Superior temporal gyrus (tissue), 1 donor: ENCODE results near the gene TXNDC17.
A peak's percentile ranks its signal among the peaks of the same experiment; 100 is the strongest.
"Not testable (repeated sequence)": the region's sequence is repeated elsewhere in the genome, so short reads cannot be mapped to it uniquely, and the experiment has no call there.

Source experiments
- DNase-seq: peaks from one replicate; pipeline ENCODE4 v3.0.0-alpha.2; 2016; ENCODE audit errors: extremely low spot score

TXNDC17 gene

DNA sequence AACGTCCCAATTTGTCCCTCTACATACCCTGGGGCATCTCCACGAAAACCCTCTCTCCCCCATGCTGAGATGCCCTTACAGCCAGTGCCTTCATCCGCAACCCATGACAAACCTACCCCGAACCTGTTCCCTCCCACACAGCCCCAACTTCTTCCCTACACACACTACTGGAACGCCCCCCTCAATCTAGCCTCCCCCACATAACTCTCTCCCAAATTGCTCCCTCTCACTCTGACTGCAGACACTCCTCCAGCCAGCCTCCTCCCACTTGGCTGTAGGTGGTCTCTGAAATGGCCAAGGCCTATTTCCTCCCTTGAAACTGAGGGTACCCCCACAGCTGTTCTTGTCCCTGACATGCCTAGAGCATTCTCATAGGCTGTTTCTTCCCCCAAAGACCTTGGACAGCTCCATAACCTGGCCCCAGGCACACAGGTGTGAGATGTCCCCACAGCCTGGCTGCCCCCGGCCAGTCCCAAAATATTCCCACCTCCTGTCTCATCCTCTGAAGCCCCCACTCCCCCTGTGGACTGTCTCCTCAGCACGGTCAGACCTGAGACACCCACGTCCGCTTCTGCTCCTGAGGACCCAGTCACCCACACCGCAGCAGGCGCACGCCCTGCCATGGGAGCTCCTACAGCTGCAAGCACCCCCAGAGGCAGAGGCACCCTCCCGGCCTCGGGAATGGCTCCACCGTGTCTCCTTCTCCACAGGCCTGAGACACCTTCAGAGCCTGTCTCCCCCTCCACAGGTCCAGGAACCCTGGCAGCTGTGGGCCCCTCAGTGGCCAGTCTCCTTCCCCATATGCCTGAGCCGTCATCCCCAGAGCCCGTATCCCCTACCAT, 4.0 kb upstream of the TXNDC17 start:
- no peak for DNase-seq

DNA sequence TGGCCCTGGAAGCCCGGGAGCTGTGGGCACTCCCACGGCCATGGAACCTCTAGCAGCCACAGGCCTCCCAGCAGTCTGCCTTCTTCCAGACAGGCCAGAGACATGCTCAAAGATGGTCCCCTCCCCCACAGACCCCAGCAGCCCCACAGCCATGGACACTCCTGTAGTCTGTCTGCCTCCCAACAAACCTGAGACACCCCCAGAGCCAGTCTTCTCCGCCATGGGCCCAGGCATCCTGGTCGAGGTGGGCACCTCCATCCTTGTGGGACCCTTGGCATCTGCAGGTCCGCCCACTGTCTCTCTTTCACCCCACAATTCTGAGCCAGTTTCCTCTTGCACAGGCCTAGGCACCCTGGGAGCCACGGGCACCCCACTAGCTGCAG, 3.4 kb upstream of the TXNDC17 start:
- no peak for DNase-seq

DNA sequence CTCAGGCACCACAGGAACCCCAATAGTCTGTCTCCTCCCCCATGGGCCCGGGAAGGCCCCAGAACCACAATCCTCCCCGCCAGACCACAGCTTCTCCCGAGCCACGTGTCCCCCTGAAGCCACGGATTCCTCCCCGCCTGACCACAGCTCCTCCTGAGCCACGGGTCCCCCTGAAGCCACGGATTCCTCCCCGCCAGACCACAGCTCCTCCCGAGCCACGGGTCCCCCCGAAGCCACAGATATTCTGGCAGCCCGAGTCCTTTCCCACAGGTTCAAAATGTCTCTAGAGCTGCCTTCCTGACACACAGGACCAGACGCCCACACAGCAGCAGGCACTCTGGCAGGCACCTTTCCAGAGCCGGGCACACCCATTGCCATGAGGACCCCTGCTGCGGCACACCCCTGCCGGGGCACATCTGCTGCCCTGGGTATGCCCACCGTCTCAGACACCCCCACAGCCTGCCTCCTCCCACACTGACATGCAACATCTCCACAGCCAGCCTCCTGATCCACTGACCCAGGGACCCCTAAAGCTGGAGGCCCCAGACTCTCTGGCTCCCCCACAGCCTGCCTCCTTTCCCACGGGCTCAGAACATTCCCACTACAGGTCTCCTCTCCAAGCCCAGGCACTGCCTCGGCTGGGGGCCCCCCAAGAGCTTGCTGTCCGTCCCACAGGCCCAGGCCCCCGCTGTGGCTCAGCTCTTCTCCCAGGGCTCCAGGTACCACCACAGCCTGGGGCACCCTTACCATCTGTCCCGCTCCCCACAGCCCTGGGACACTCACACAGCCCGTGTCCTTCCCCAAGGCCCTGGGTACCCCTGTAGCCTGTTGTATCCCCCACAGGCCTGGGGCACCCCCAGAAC, 2.6 kb upstream of the TXNDC17 start:
- no peak for DNase-seq

DNA sequence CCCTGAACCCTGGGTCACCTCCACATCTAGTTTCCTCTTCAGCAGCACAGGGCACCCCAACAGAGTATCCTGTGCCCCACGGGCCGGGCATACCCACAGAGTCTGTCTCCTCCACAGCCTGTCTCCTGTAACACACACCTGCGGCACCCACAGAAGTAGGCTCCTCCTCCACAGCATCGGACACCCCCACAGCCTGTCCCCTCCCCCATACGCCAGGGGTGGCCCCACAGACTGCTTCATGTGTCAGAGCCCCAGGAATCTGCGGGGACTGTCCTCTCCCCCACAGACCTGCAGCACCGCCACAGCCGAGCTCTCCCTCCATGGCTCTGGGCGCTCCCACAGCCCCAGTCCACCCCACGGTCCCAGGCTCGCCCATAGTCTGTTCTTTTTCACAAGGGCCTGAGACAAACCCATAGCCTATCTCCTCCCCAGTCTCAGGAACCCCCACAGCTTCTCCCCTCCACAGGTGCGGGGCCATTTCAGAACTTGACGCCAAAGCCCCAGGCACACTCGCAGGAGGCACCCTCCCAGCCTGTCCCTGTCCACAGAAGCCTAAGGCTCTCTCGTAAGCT, 1.8 kb upstream of the TXNDC17 start:
- DNase-seq = no peak

DNA sequence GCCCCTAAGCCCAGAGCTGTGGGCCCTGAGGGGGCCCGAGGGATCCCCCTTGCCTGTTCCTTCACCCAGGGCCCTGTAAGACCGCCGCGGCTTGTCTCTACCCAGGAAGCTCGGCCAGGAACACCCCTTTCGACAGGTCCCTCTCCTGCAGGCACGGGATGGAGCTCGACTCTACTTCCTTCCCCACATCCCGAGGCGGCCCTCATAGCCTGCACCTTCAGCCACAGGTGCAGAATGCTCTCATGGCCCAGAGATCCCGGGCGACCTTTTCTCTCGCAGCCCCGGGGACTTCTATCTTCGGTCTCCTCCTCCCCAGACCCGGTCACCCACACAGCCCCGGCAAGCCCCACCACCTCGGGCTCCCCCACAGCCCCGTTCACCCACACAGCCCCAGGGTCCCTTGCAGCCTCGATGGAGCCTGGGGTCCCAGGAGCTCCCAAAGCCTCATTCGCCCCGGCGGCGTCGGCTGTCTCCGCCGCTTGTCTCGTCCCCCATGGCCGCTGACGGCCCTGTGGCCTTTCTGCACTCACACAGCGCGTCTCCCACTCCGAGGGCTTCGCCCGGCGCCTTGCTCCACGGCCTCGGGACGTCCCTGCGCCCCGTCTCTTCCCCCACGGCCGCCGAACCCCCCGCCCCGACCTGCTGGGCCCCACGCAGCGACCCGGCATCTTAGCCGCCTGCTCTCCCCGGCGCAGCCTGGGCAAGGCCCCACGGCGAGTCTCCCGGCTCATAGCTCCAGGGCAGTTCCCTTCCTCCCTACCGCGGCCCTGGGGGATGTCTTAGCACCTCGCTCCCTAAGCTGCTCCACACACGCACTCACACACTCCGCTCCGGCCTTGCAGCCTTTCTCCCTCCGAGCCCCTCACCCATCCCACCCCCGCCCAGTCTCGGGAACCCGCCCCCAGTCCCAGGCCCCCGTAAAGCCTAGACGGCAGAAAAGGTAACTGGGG, 999 bp upstream of the TXNDC17 start:
- no peak for DNase-seq

DNA sequence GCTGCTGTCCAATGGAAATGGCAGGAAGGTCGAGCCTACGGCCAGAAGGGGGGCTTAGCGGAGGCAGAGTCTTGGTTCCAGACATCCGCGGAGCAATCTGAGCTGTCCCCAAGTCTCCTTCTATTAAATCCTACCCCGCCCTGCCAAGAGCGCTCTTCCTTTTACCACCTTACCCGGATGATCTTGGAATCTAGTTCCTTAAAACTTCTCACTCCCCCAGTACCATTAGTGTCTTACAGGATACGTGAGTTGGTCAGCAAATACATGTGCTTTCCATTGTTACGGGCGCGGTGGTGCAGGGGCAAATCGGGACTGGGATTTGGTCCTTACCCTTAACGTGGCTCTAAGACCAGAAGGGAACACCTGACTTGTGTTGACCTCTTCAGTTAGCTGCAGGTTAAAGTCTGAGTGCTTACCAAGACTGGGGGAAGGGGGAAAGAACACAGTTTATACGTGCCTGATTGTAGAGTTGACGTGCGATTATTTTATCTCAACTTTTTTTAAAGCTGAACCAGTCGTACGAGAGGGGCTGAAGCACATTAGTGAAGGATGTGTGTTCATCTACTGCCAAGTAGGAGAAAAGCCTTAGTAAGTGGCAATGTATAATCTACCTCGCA, 495 bp downstream of the TXNDC17 start:
- no peak for DNase-seq

DNA sequence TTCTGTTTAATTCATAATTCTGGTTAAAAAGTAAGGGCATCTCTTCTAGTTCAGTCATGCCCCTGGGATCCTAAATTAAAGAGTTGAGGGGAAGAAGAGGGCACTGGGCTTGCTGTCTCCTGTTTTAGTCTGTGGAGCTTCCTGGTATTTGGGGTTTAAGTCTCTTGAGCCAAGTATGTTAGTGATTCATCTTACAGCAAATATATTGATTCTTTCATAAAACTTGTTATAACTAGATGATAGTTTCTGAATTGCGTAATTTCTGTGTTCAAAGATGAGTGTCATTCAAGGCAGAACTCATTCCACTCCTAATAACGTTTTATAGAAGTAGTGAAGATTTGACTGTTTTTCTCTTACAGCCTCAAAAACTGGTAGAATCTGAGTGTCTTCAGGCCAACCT, 1.7 kb downstream of the TXNDC17 start:
- no peak for DNase-seq

DNA sequence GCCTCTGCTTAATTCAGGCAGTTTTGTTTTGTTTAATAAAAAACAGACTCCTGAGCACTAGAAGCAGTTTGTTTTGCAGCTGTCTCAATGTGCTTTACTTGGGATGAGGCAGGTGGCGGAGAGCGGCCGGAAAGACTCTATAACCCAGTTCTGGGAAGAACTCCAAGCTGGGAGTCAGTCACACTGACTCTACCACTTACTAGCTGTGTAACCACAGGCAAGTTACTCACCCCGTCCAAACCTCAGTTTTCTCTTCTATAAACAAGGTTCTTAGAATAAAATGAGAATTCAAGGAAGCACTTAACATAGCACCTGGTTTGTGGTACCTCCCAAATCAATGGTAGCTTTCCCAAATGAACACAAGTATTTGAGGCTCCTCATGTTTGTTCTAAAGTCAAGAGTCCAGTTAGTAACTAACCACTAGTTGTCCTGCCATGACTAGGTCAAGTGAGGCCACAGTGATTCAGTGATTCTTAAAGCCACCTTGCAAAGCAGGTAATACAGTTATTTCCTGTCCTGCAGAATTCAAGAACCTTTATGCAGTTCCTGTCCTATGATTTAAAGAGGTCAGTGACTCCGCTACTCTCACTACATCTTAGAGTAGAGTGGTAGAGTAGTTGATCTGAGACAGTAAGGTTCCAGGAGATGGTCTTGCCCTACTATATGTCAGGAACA, 2.7 kb downstream of the TXNDC17 start:
- DNase-seq = no peak

DNA sequence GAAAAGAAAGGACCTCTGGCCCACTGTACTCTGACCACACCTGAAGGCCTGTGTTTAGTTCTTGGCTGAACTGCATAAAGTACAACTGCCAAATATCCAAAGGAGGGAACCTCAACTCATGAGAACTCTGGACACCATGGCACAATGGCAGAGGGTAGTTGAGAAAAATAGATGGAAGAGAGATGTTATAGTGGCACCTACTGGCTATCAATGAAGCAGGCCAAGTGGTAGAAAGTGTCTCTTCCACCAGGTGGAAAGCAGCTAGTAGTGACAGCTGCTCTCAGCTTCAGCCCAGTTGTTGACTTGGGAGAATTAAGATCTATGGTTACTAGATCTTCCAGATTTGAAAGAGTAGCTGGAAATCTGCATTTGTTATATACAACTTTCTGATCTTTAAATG, 7.3 kb downstream of the TXNDC17 start:
- no peak for DNase-seq

DNA sequence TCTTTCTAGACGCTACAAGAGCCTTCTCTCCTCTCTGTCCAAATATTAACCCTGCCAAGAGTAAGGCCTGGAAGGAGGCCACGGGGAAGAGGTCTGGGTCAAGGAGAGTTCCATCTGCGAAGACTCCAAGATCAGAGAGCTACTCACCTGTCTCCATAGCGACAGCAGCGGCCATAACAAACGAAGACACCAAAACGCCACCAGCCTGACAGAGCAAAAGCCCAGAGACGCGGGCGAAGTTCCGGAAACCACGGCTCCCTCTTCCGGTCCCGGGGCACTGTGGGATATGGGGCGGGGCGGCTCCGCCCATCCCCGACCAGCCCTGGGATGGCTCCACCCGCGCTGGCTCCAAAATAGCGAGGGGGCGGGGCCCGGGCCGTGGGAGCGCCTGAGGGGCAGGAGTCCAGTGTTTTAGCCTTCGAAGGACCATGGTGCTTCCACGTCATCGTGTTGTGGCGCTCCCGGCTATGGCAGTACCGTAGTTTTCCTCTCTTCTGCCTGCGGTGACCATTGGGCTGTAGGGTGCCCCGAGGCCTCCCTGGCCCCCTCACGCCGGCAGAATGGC, 10.6 kb downstream of the TXNDC17 start, which contains the start of the genes C17orf100 and MED31:
Gene C17orf100, plus strand, starts transcription at position 409 of the 565 bp plus-strand sequence. Its CDS starts 152 bp downstream, at position 561.
Gene MED31, minus strand, starts transcription at position 252 of the 565 bp plus-strand sequence. Its CDS starts 77 bp downstream, at position 175.
- DNase-seq = peak; percentile 92

DNA sequence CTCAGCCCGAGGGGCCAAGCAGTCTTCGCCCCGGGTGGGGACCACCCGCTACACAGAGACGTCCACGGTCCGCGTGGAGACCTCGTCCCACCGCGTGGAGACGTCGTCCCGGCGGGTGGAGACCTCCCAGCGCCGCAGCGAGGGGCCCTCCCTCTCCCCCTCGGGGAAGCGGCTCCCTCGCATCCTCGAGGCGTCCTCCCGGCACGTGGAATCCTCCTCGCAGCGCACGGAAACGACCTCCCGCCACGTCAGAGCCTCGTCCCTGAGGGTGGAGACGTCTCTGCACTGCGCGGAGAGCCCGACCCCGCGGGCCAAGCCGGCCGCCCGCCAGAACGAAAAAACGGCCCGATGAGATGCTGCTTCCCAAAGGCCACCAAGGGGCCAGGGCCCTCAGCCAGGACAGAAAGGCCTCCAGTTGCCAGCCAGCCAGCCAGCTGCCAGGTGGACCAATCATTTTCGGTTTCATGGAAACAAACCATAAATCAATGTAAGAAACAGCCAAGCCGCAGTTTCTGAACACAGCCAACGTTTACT, 11.1 kb downstream of the TXNDC17 start:
- no peak for DNase-seq

DNA sequence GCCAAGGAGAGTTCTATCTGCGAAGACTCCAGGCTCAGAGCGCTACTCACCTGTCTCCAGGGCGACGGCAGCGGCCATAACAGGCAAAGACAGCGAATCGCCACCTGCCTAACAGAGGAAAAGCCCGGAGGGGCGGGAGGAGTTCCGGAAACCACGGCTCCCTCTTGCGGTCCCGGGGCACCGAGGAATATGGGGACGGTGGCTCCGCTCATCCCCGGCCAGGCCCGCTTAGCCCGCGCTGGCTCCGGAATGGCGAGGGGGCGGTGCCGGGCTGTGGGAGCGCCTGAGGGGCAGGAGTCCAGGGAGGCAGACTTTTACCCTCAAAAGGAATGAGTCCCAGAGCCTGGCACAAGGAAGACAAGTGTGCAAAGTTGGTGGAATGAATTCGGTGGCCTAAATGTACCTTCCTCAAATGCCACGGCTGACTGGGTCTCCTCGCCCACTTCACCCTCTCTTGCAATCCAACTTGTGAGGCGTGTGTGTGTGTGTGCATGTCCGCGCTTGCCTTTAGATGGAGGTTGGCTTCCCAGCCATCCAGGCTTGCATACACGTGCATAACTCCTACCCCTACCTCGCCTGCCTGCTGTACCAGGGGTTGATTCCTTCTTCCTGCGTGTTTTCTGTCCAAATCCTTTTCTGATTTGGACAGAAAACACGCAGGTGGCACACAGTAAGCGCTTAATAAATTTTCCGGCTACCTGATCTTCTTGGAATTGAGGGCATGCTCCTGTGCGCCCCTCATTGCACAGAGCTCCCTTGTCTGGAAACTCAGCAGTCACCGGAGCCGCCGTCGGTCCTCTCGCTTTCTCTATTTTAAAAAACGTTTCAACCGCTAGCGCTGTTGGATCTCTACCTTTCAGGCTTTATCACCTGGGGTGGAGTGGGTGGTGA, 14.2 kb downstream of the TXNDC17 start:
- no peak for DNase-seq

DNA sequence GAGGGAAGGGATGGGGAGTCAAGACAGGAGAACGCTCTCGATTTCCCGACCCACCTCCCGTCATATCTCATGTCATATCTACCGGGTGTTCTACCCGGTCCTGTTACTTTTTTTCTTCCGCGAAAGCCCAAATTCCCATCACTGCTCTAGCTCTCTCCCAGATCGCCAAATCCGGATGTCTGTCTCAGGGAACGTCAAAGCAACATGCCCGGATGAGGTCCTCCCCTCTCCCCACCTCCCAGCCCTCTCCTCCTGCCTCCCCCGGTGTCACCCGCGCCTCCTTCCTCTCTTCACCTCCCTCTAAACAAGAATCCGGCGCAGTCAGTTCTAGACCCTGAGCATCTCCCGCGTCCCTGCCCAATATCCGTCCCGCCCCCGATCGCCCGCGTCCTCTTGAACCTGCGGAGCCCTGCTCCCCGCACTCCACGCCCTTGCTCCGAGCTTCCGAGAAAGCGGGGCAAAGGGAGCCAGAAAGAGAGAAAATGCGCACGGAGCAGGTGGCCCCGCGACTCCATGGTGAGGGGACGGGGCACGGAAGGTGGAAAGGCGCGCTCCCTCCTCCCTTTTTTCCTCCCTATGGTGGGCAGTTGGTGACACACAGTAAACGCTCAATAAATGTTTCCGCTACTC, 15.0 kb downstream of the TXNDC17 start:
- DNase-seq = not testable (repeated sequence)

DNA sequence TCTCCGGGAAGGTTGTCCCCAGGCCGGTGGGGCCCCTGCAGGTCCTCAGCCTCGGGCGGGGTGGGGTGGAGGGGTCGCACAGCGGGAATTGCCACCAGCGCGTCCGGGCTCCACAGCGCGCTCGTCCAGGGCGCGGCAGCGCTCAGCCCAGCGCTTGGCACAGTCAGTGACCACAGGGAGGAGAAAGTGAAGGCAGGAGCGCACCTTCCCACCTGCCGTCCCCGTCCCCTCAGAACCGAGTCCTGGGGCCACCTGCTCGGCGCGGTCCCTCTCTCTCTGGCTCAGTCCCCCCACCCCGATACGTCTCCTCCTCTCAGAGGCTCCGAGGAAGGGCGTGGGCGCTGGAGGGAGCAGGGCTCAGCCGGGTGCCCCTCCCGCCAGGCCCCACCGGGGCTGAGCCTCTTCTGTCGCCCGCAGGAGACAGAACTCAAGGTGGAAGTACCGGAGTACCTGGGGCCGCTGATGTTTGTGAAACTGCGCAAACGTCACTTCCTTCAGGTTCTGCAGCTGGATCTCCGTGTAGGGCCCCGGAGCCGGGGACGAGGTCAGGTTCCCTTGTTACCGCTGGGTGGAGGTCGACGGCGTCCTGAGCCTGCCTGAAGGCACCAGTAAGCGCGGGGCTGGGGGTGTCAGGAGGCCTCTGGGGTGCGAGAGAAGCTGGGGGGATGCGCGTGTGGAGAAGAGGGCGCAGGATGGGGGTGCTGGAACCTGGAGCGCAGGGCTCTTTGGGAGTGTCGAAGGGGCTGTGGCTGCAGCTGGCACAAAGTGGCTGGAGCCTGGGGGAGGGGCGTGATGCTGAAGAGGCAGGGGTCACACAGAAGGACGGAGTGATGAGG, 16.2 kb downstream of the TXNDC17 start:
- DNase-seq = not testable (repeated sequence)

DNA sequence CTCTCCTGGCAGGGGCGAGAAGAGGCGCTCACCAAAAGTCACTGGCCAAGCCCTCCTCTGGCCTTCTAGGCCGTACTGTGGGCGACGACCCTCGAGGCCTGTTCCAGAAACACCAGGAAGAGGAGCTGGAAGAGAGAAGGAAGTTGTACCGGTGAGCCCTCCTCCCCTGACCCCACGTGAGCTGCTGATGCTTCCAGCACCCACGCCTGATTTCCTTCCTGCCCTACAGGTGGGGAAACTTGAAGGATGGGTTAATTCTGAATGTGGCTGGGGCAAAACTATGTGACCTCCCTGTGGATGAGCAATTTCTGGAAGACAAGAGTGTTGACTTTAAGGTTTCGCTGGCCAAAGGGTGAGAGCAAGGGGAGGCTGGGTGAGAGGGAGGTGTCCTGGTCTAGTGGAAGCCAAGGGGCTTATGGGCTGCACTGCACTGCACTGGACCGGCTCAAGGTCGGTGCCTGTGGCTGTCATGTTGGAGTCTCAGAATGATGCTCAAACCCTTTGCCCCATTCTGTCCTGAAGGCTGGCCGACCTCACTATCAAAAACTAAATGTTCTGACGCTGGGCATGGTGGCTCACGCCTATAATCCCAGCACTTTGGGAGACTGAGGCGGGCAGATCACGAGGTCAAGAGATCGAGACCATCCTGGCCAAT, 16.9 kb downstream of the TXNDC17 start:
- DNase-seq = no peak

DNA sequence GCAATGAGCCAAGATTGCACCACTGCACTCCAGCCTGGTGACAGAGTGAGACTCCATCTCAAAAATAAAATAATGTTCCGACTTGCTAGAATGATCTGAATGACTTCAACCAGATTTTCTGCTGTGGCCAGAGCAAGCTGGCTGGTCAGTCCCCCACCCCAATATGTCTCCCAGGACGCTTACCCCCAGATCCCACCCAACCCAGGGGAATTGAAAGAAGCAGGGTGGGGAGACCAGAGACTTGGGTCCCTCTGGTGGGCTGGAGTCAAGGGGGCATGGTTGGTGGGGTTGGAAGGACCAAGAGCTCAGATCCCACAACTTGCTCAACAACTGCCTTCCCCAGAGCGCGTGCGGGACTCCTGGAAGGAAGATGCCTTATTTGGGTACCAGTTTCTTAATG, 17.6 kb downstream of the TXNDC17 start:
- not testable (repeated sequence) for DNase-seq

DNA sequence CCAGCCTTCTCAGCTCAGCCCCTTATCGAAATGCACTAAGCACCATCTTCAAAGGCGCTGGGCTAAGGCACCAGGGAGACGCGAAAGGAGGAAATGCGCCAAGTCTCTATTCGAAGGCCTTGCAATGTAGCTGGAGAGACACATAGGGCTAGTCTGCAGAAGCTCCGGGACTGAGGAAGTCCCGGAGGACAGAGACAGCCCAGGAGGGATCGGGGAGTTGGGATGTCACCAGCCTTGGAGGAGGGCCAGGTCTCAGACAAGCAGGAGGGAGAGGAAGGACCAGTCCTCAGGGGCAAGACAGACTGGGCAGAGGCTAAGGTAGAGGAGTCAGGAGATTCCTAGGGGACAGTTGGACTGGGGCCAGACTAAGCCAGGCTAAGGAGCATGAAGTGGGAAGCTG, 19.2 kb downstream of the TXNDC17 start:
- no peak for DNase-seq
